Astrocyte (in vitro differentiated cells and primary cell): Measurements from ENCODE around the gene IQCE. TPM values are rescaled to one million over a fixed set of nuclear protein-coding genes. Genes with fewer than 3 reads are reported as not detected.

Experiments
- DNase-seq: peaks from one replicate; pipeline ENCODE4 v3.0.0-alpha.2; 2010; ENCODE audit warnings: low read depth
- FAIRE-seq: peaks from 2 replicates; lab custom pipeline; 2011; peaks lifted over from hg19 to GRCh38; lab: Jason Lieb, UNC
- H2AFZ ChIP-seq: 2 replicates; pipeline ENCODE4 v1.6.0; 2012; ENCODE audit warnings: low read depth, low read length, inconsistent platforms
- H3K27ac ChIP-seq: 2 replicates; pipeline ENCODE4 v1.5.1; 2011; ENCODE audit warnings: low read depth, low read length, inconsistent platforms
- H3K27me3 ChIP-seq: 2 replicates; pipeline ENCODE4 v1.6.0; 2011; ENCODE audit warnings: low read length, inconsistent platforms; ENCODE audit not compliant: insufficient read depth
- H3K36me3 ChIP-seq: 2 replicates; pipeline ENCODE4 v1.5.1; 2011; ENCODE audit warnings: low read length, inconsistent platforms; ENCODE audit not compliant: insufficient read depth
- H3K4me1 ChIP-seq: 2 replicates; pipeline ENCODE4 v1.5.1; 2011; ENCODE audit warnings: low read length, inconsistent platforms; ENCODE audit not compliant: insufficient read depth
- H3K4me2 ChIP-seq: 2 replicates; pipeline ENCODE4 v1.6.0; 2012; ENCODE audit warnings: low read length, inconsistent platforms
- H3K4me3 ChIP-seq: 2 replicates; pipeline ENCODE4 v1.5.1; 2011; ENCODE audit warnings: low read depth, mild to moderate bottlenecking, low read length, inconsistent platforms; ENCODE audit not compliant: insufficient read depth
- H3K79me2 ChIP-seq: 2 replicates; pipeline ENCODE4 v1.6.0; 2012; ENCODE audit warnings: mild to moderate bottlenecking, low read length, inconsistent platforms; ENCODE audit not compliant: insufficient read depth
- H3K9ac ChIP-seq: 2 replicates; pipeline ENCODE4 v1.6.0; 2012; ENCODE audit warnings: mild to moderate bottlenecking, low read length, inconsistent platforms
- H3K9me3 ChIP-seq: 2 replicates; pipeline ENCODE4 v1.5.1; 2012; ENCODE audit warnings: low read depth, mild to moderate bottlenecking, low read length, inconsistent platforms; ENCODE audit not compliant: insufficient read depth
- H4K20me1 ChIP-seq: 2 replicates; pipeline ENCODE4 v1.6.0; 2012; ENCODE audit warnings: low read length, inconsistent platforms; ENCODE audit not compliant: insufficient read depth
- H3K27ac Mint-ChIP-seq: one replicate; pipeline ENCODE4 v1.8.0; 2021; ENCODE audit warnings: mild to moderate bottlenecking, mixed read lengths; ENCODE audit not compliant: unreplicated experiment
- H3K27me3 Mint-ChIP-seq: one replicate; pipeline ENCODE4 v1.8.0; 2021; ENCODE audit warnings: low read depth, mixed read lengths; ENCODE audit not compliant: unreplicated experiment
- H3K36me3 Mint-ChIP-seq: one replicate; pipeline ENCODE4 v1.8.0; 2021; ENCODE audit warnings: low read depth, mixed read lengths; ENCODE audit not compliant: unreplicated experiment
- H3K4me1 Mint-ChIP-seq: one replicate; pipeline ENCODE4 v1.8.0; 2021; ENCODE audit warnings: low read depth, mixed read lengths; ENCODE audit not compliant: unreplicated experiment
- H3K4me3 Mint-ChIP-seq: one replicate; pipeline ENCODE4 v1.8.0; 2021; ENCODE audit warnings: mild to moderate bottlenecking, moderate library complexity, mixed read lengths; ENCODE audit not compliant: unreplicated experiment
- H3K9me3 Mint-ChIP-seq: one replicate; pipeline ENCODE4 v1.8.0; 2021; ENCODE audit warnings: mild to moderate bottlenecking, mixed read lengths; ENCODE audit not compliant: unreplicated experiment
- EZH2 ChIP-seq: IDR thresholded peaks from 2 replicates; pipeline ENCODE4 v1.6.1; 2012; ENCODE audit warnings: mild to moderate bottlenecking, low read length, inconsistent platforms; ENCODE audit not compliant: insufficient read depth
- total RNA-seq: library from RNA; stranded (reverse); gene quantifications from 2 replicates; pipeline ENCODE4 v1.2.1, GENCODE V29; 2021
- TF ChIP-seq, protein P1 (sequence below): IDR thresholded peaks from 2 replicates; pipeline ENCODE4 v1.5.1; 2011; ENCODE audit warnings: low read depth, mild to moderate bottlenecking, inconsistent platforms, low read length, moderate library complexity; ENCODE audit not compliant: insufficient read depth

The IQCE gene
- total RNA-seq, 1 donor from 2014 or later: 13.1 TPM

- no peak overlapping the region for H3K27ac ChIP-seq
- H3K79me2 ChIP-seq: no peaks in the 10 kb centered on the region
- no peaks in the 10 kb centered on the region for H3K9me3 ChIP-seq
- Mint-ChIP-seq H3K4me1 (peaks cover 4% of the 10 kb centered on the region), H3K9me3 (no peaks in the 10 kb centered on the region), H3K36me3 (peaks cover 14% of the 10 kb centered on the region), H3K27me3 (peaks cover 3% of the 10 kb centered on the region), H3K27ac (no peak overlapping the region), H3K4me3 (no peak overlapping the region)
- DNase-seq: no peak
- H3K9ac ChIP-seq: no peak overlapping the region
- no peaks in the 10 kb centered on the region for H4K20me1 ChIP-seq
- H3K36me3 ChIP-seq: no peaks in the 10 kb centered on the region
- H3K4me1 ChIP-seq: no peaks in the 10 kb centered on the region
- H3K4me3 ChIP-seq: no peak overlapping the region
- TF ChIP-seq, protein P1, sequence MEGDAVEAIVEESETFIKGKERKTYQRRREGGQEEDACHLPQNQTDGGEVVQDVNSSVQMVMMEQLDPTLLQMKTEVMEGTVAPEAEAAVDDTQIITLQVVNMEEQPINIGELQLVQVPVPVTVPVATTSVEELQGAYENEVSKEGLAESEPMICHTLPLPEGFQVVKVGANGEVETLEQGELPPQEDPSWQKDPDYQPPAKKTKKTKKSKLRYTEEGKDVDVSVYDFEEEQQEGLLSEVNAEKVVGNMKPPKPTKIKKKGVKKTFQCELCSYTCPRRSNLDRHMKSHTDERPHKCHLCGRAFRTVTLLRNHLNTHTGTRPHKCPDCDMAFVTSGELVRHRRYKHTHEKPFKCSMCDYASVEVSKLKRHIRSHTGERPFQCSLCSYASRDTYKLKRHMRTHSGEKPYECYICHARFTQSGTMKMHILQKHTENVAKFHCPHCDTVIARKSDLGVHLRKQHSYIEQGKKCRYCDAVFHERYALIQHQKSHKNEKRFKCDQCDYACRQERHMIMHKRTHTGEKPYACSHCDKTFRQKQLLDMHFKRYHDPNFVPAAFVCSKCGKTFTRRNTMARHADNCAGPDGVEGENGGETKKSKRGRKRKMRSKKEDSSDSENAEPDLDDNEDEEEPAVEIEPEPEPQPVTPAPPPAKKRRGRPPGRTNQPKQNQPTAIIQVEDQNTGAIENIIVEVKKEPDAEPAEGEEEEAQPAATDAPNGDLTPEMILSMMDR: no peak
- no peak for TF ChIP-seq EZH2
- no peaks in the 10 kb centered on the region for H3K27me3 ChIP-seq
- no peak overlapping the region for H3K4me2 ChIP-seq
- no peak overlapping the region for H2AFZ ChIP-seq
- no peak for FAIRE-seq
Observed at GRCh38 chr7:2604608-2605174, 45.9 kb downstream of the IQCE start.

DNA sequence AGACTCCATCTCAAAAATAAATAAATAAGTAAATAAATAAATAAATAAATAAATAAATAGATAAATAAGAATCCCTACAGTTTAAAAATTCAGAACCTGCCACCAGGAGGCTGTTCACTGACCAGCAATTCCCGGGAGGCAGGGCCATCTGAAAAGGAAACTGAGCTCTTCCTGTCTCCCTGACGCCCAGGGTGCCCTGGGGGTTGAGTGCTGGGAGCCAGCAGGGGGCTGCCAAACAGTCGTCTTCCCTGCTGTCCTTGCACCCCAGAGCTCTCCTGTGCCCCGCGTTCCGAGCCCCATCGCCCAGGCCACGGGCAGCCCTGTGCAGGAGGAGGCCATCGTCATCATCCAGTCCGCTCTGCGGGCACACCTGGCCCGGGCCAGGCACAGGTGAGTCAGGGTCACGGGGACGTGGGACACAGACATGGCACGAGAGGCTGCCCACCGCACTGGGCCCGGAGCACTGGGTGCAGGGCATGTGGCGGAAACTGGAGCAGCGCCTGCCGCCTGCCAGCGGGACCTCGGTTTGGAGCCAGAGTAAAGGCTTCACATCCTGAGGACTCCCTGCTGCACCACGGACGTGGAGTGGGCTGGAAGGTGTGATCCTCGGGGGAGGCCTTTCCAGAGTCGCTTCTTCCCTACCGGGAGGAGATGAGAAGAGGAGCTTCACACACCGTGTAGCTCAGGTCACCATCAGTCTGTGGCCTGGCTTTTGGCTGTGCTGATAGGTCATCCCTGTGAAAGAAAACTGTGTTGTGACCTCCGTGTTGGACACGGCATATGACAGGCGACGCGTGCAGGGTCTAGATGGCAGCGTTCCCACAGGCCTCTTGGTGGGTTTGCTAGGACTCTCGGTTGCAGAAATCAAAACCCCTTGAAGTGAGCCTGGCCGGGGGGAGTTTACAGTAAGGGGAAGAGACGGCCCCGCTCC, 47.1 kb downstream of the IQCE start:
- Histone ChIP-seq H3K4me1 (no peaks in the 10 kb centered on the region), H3K9ac (no peak overlapping the region), H2AFZ (no peak overlapping the region), H3K9me3 (no peaks in the 10 kb centered on the region), H3K27me3 (no peaks in the 10 kb centered on the region), H4K20me1 (no peaks in the 10 kb centered on the region), H3K4me2 (no peak overlapping the region), H3K79me2 (no peaks in the 10 kb centered on the region), H3K27ac (no peak overlapping the region), H3K36me3 (no peaks in the 10 kb centered on the region), H3K4me3 (no peak overlapping the region)
- Mint-ChIP-seq H3K4me1 (peaks cover 4% of the 10 kb centered on the region), H3K4me3 (no peak overlapping the region), H3K9me3 (no peaks in the 10 kb centered on the region), H3K27ac (no peak overlapping the region), H3K36me3 (peaks cover 20% of the 10 kb centered on the region), H3K27me3 (peaks cover 6% of the 10 kb centered on the region)
- TF ChIP-seq, protein P1: no peak
- no peak for TF ChIP-seq EZH2
- FAIRE-seq (no peak), DNase-seq (no peak)
